ENCODE results near the gene TMEM98.

DNA sequence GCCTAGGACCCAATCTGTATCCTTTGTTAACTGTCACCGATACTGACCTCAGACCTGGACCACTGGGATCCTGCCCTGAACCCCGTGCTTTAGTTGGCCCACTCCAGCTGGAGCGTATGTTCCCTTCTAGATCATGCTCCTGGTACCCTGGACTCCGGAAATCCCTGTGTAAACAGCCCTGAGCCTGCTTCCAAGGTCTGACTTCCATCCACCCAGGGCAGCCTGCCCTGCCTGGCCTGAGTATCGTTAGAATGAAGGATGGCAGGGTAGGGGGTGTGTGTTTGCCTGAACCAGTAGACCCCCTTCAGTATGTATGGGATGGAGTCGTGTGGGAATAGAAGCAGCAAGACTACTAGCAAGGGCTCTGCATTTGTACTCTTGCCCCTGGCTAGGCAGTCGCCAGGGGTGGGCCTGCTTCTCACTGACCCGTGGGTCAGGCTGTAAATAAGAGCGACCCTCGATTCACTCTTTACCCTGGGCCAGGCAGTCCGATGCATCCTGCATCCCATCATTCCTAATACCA, 691 bp upstream of the TMEM98 start:
- no peak for TF ChIP-seq RXRA (IDR thresholded peaks at IDR 0.05; ENCODE audit: insufficient read depth, low read depth, low read length)
- no peak for TF ChIP-seq ZNF274 (IDR thresholded peaks at IDR 0.05; ENCODE audit: borderline replicate concordance, extremely low read depth, low read length)
- TF ChIP-seq CTCF (IDR thresholded peaks at IDR 0.05; ENCODE audit: control extremely low read depth in 1 of 3, insufficient read depth in 1 of 3, low read depth in 1 of 3, low read length in 3 of 3): no peak
- TF ChIP-seq POU5F1 (IDR thresholded peaks at IDR 0.05; ENCODE audit: low read depth, low read length): no peak
- TF ChIP-seq, protein P1, sequence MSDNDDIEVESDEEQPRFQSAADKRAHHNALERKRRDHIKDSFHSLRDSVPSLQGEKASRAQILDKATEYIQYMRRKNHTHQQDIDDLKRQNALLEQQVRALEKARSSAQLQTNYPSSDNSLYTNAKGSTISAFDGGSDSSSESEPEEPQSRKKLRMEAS (IDR thresholded peaks at IDR 0.05): no peak
- TF ChIP-seq SUZ12 (IDR thresholded peaks at IDR 0.05; ENCODE audit: low read length): no peak
